CD4-positive, alpha-beta T cell treated with Interleukin-6 at 100 ng/mL for 8 hours (primary cell): ENCODE data around the gene RAB8A.
"Not testable (repeated sequence)": the region's sequence is repeated elsewhere in the genome, so short reads cannot be mapped to it uniquely, and the experiment has no call there.

ENCODE experiments used
- DNase-seq: peaks from one replicate; pipeline ENCODE4 v3.0.0-alpha.2; 2020; ENCODE audit warnings: mixed read lengths, low spot score

RAB8A gene

GRCh38 chr19:16142032-16142580, 30.4 kb downstream of the RAB8A start:
- DNase-seq, result no peak

DNA sequence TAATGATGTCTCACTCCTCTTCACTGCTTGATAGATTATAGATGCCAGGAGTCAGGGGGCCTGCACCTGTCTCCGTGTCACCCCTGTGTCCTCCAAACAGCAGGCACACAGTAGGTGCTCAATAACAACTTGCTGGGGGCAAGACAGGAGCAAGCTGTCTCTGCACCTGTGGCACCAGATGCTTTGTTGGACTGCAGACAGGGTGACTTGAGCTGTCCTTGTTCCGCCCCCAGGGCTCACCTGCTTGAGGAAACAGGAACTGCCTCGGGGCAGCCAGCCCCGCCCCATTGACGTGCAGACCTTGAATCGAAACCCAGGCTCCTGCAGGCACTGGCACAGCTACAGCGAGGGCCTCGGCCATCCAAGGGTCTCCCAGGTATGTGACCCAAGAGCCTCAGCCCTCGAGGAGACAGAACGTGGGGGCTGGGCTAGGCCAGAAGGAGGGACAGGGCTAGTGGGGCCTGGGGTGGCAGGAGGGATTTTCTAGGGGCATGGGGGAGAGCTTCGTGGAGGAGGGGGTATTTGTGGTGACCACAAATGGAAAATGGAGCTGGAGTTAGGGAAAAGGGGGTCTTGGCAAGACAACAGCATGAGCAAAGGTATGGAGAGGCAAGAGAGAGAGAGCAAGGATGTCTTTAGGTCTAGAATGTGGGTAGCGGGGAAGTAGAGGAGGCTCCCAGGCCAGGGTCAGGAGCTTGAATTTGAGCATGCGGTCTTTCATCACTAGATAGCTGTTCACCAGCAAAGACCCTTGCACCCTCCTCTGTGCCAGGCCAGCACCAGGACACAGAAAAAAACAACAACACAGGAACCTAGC, 31.9 kb downstream of the RAB8A start, which contains the start of gene HSH2D:
HSH2D (plus strand) TSS at position 287 of the 817 bp plus-strand sequence. CDS start 5,066 bp downstream, outside the sequence.
- peak; percentile 85 for DNase-seq

- no peak for DNase-seq
These were observed 32.5 kb downstream of the RAB8A start for GRCh38 chr19:16144216-16144581.

GRCh38 chr19:16146112-16146511, 34.4 kb downstream of the RAB8A start:
- DNase-seq, result no peak

GRCh38 chr19:16148443-16149229, 36.9 kb downstream of the RAB8A start:
- no peak for DNase-seq

DNA sequence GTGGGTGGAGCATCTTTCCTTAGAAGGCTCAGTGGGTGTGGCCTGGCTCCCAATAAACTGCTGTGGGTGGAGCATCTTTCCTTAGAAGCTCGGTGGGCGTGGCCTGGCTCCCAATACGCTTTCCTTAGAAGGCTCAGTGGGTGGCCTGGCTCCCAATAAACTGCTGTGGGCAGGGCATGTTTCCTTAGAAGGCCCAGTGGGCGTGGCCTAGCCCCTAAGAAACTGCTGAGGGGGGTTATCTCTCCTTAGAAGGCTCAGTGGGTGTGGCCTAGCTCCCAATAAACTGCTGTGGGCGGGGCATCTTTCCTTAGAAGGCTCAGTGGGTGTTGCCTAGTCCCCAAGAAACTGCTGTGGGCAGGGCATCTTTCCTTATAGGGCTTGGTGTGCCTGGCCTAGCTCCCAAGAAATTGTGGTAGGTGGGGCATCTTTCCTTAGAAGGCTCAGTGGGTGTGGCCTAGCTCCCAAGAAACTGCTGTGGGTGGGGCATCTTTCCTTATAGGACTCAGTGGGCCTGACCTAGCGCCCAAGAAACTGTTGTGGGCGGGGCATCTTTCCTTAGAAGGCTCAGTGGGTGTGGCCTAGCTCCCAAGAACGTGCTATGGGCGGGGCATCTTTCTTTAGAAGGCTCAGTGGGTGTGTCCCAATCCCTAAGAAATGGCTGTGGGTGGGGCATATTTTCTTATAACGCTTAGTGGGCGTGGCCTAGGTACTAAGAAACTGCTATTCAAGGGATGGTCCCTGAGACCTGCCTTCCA, 42.1 kb downstream of the RAB8A start:
- no peak for DNase-seq

DNA sequence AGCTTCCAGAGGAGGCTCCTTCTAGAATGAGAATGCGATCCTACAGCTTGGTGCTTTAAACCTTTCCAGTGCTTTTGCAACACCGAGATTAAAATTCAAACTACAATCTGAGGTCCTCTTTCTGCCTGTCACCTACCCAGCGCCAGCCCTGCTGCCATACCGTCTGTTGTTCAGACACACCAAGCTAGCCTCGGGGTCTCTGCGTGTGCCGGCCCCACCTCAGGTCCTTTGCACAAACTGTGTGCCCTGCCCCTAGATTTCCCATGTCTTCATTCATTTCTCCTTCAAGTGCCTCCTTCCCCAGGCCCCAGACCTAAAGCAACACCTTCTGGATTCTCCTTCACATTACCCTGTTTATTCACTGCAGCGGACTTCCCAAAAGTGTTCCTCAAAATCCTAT, 42.9 kb downstream of the RAB8A start:
- no peak for DNase-seq

- no peak for DNase-seq
These were observed 43.4 kb downstream of the RAB8A start for GRCh38 chr19:16155128-16155527.

DNA sequence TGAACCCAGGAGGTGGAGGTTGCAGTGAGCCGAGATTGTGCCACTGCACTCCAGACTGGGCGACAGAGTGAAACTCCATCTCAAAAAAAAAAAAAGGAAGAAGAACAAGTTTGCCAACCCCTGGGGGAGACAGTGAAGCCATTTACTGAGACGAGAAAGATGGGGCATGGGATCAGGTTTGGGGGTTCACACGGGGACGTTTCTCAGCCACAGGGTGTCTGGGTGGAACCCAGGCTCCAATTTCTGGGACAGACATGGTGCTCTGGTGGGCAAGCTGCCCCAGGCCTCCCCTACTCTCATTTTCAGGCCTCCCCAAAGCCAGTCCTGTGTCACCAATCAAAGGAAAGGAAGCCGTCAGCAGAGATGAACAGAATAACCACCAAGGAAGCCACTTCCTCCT, 45.2 kb downstream of the RAB8A start:
- no peak for DNase-seq

DNA sequence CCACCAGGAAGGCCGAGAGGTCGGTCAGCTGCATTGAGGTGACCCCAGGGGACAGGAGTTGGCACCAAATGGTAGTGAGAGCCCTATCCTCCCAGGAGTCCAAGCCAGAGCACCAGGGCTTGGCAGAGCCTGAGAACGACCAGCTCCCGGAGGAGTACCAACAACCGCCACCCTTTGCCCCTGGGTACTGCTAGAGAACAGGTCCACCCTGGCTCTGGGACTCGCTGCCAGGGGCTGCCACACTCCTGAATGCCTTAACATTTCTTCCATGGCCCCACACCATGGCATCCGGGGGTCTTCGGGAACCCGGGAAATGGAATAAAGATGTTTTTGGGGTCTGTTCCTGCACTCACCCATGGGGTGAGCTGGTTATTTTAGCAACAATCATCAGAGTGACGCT, 45.9 kb downstream of the RAB8A start:
- no peak for DNase-seq

DNA sequence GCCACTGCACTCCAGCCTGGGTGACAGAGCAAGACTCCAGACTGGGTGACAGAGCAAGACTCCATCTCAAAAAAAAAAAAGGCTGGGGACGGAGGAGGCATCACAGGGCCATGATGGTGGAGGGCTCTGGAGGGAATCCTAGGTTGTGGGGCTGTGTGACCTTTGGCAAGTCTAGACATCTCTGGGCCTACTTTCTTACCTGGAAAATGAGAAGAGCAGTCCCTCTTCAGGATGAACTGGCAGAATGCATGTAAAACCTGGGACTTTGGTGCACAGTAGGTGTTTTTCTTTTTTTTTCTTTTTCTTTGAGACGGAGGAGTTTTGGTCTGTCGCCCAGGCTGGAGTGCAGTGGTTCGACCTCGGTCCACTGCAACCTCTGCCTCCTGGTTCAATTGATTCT, 48.0 kb downstream of the RAB8A start:
- no peak for DNase-seq

DNA sequence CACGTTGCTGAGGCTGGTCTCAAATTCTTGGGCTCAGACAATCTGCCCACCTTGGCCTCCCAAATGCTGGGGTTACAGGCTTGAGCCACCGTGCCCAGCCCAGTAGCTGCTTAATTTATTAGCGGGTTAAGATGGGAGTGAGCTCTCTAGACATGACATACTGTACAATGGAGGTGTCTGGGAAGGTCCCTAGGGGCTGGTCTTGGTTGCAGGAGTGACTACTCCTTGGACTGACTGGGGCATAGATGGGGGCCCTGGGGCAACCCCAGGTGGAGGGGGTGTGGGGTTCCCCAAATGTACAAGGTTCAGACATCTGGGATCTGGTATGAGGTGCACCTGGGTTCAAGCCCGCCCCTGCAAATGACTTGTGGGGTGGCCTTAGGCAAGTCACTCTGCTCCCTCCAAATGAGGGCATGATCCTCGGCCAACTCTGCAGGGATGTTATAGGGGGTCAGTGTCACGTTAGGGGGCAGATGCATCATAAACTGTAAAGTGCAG, 48.8 kb downstream of the RAB8A start:
- no peak for DNase-seq

DNA sequence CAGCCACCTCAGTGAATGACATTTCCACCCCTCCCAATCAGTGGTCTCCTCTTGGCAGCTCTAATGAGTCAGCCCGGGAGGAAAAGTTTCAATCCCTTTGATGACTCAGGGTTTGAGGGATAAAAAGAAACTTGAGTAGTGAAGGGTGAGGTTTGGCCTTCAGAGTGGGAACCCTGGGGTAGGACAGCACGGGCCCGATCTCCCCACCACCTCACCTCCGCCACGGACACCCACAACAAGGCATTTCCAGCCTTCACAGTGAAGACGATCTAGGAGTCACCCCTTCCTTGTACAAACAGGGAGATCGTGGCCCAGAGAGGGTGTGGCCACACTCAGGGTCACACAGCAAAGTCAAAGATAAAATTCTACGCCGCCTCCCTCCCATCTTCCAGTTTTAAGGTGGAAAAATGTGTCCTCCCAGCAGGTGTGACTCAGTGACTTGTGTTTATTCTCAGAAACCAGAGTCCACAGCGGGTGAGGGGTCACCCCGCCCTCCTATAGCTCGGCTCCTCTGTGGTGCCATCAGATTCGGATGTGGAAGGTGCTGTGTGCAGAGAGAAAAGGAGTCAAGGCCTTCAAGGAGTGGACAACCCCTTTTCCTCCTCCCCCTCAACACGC, 49.4 kb downstream of the RAB8A start:
- no peak for DNase-seq

- no peak for DNase-seq
These were observed 50.2 kb downstream of the RAB8A start for GRCh38 chr19:16161840-16162239.

GRCh38 chr19:16164222-16164890, 52.7 kb downstream of the RAB8A start:
- no peak for DNase-seq

- no peak for DNase-seq
These were observed 54.7 kb downstream of the RAB8A start for GRCh38 chr19:16166417-16166816.

- DNase-seq, result no peak
These were observed 55.4 kb downstream of the RAB8A start for GRCh38 chr19:16167055-16167454.

DNA sequence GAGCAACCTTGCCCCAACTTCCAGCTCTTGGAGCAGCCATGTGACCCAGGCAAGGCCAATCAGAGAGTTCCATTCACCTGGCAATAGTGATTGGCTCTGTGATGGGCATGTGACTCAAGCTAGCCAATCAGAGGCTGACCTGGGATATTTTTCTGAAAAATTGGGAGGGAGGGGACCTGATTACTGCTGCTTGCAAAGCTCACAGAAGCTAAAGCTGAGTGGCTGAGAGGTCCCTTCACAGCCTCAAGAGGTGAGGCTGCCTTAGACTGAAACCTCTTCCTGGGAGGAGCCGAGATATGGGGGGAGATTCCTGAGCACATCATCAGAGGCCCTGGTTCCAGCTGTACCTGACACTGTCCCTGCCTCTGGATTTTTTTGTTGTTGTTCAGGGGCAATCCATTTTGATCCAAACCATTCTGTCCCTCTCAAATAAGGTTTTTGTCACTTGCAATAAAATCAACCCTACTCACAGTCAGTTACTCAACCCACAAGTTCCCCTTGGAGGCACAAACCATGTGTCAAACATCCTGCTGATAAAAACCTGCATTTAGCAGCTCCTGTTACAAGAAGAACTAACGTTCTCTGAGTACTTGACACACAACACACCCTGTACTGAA, 56.9 kb downstream of the RAB8A start:
- no peak for DNase-seq

GRCh38 chr19:16170134-16170533, 58.4 kb downstream of the RAB8A start:
- DNase-seq, result no peak

- no peak for DNase-seq
These were observed 64.3 kb downstream of the RAB8A start for GRCh38 chr19:16175954-16176353.

DNA sequence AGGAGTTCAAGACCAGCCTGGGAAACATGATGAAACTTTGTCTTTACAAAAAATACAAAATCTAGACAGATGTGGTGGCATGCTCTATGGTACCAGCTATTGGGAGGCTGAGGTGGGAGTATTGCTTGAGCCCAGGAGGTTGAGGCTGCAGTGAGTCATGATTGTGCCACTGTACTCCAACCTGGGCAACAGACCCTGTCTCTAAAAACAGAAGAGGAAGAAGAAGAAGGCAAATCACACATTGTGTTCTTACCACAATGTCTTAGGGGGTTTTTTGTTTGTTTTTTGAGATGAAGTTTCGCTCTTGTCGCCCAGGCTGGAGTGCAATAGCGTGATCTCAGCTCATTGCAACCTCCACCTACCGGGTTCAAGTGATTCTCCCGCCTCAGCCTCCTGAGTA, 67.2 kb downstream of the RAB8A start:
- not testable (repeated sequence) for DNase-seq
